ENCODE data around the gene QSOX2.

Gene QSOX2

GRCh38 chr9:136245219-136246150 is at the start of gene QSOX2:
Gene QSOX2 (minus strand): TSS chr9:136245812. CDS start chr9:136245803, 9 bp downstream.
- peak; percentile 90 for DNase-seq

GRCh38 chr9:136295055-136295454 is 49.4 kb upstream of the QSOX2 start:
- no peak for DNase-seq

- no peak for DNase-seq
Measured at GRCh38 chr9:136294437-136294836, 48.8 kb upstream of the QSOX2 start.

- no peak for DNase-seq
Measured at GRCh38 chr9:136293476-136294077, 48.0 kb upstream of the QSOX2 start.

GRCh38 chr9:136292591-136293448 is 47.2 kb upstream of the QSOX2 start:
- no peak for DNase-seq

- DNase-seq: no peak
Measured at GRCh38 chr9:136292026-136292538, 46.5 kb upstream of the QSOX2 start.

- no peak for DNase-seq
Measured at GRCh38 chr9:136291306-136292025, 45.9 kb upstream of the QSOX2 start.

GRCh38 chr9:136290508-136291000 is 44.9 kb upstream of the QSOX2 start:
- DNase-seq: no peak

GRCh38 chr9:136289651-136290507 is 44.3 kb upstream of the QSOX2 start:
- DNase-seq: no peak

- no peak for DNase-seq
Measured at GRCh38 chr9:136287960-136288753, 42.5 kb upstream of the QSOX2 start.

GRCh38 chr9:136286987-136287379 is 41.4 kb upstream of the QSOX2 start:
- DNase-seq: no peak

GRCh38 chr9:136286359-136286986 is 40.9 kb upstream of the QSOX2 start:
- no peak for DNase-seq

- no peak for DNase-seq
Measured at GRCh38 chr9:136285501-136286358, 40.1 kb upstream of the QSOX2 start.

GRCh38 chr9:136284951-136285350 is 39.3 kb upstream of the QSOX2 start:
- no peak for DNase-seq

- no peak for DNase-seq
Measured at GRCh38 chr9:136284311-136284710, 38.7 kb upstream of the QSOX2 start.

GRCh38 chr9:136283291-136284235 is 38.0 kb upstream of the QSOX2 start:
- DNase-seq: peak; percentile 77

GRCh38 chr9:136282272-136282861 is 36.8 kb upstream of the QSOX2 start:
- no peak for DNase-seq
